Ectodermal cell (in vitro differentiated cells): ENCODE measurements around the gene MYBPC3.

Experiments used
- H3K27ac ChIP-seq: 2 replicates; pipeline ENCODE4 v1.7.0; 2013; ENCODE audit warnings: mild to moderate bottlenecking, low read depth, low read length; ENCODE audit not compliant: insufficient read depth, poor library complexity, severe bottlenecking
- H3K27me3 ChIP-seq: 2 replicates; pipeline ENCODE4 v1.7.0; 2013; ENCODE audit warnings: mild to moderate bottlenecking, low read length; ENCODE audit not compliant: insufficient read depth, control insufficient read depth, poor library complexity, severe bottlenecking
- H3K36me3 ChIP-seq: one replicate; pipeline ENCODE4 v1.7.0; 2013; ENCODE audit warnings: low read length; ENCODE audit not compliant: control insufficient read depth, insufficient read depth
- H3K4me1 ChIP-seq: one replicate; pipeline ENCODE4 v1.7.0; 2013; ENCODE audit warnings: low read length; ENCODE audit not compliant: control insufficient read depth, insufficient read depth
- H3K4me3 ChIP-seq: 2 replicates; pipeline ENCODE4 v1.7.0; 2013; ENCODE audit warnings: low read depth, low read length, control low read depth; ENCODE audit not compliant: insufficient read depth
- H3K9me3 ChIP-seq: 2 replicates; pipeline ENCODE4 v1.7.0; 2013; ENCODE audit warnings: mild to moderate bottlenecking, low read length, moderate library complexity; ENCODE audit not compliant: control insufficient read depth
- WGBS, 2 experiments: methylation state at CpG; one replicate each; pipeline ENCODE4 v1.1.7; 2013; ENCODE audit warnings: missing lambda C conversion rate in 2 of 2; 5-methylcytosine and 5-hydroxymethylcytosine counted together

Gene MYBPC3

DNA sequence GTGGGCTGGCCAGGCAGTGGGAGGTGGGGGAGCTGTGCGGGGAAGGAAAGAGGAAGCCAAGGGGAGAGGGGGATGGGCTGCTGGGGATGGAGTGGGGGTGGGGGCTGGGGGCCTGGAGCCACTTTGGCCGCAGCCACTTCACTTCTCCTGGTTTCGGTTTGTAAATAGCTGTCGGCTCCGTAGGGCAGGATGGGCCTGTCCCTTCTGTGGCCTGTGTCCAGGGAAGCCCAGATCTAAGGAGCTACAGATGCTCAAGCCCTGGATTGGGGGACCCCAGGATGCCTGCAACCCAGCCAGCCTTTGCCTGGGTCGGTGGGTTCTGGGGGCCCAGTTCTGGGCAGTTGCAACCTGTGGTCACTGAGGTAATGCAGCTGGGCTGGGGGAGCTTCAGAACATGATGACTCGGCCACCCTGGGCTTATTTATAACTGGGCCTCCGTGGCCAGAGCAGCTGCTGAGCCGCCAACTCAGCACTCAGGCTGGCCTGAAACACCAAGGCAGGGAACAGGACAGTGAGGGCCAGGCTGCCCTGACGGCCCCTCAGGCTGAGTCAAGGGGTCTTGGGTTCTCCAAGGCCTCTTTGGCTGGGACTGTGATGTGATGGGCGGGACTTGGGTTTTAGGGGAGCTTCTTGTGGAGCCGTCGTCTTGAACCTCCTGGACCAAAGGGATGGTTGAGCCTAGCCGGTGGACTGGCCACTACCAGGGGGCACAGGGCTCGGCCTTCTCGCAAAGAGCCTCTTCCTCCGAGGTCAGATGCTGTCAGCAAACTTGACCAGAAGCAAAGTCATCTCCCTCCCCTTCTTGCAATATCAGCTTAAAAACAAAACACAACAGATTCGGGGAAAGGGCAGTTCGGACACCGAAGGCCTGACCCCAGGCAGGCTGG is 40.9 kb upstream of the MYBPC3 start:
- WGBS, 2 experiments, result 89 to 91% methylated on average over 20 of the region's 20 CpGs
- no peak overlapping the region for H3K27ac ChIP-seq
- no peaks in the 10 kb centered on the region for H3K9me3 ChIP-seq
- no peaks in the 10 kb centered on the region for H3K27me3 ChIP-seq
- no peak overlapping the region for H3K4me3 ChIP-seq
- no peaks in the 10 kb centered on the region for H3K36me3 ChIP-seq
- no peaks in the 10 kb centered on the region for H3K4me1 ChIP-seq

DNA sequence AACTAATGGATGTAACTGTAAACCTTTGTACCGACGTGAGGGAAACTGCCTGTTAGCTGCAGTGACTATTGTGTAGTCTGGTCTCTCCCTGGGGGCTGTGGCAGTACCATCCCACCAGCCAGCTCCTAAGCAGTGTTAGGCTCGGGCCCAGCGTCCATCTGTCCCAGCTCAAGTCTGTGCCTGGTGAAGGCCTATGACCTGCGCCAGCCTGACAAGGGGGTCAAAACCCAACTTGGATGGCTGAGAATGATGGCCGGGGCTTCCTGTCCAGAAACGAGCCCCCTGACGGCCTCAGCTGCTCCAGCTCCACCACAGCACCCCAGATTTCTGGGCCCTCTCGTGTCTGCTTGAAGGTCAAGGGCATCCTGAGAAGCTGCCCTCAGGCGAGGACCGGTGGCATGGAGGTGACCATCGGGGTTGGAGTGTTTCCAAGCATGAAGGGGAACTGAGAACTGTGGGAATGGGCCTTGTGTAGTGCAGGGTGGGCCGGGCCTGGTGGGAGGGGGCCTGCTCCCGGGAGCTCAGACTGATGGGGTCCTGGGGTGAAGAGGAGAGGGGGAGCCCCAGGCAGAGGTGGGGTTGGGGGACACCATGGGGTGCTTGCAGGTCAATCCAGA is 40.2 kb upstream of the MYBPC3 start:
- H3K4me3 ChIP-seq, result no peak overlapping the region
- no peaks in the 10 kb centered on the region for H3K9me3 ChIP-seq
- H3K36me3 ChIP-seq, result no peaks in the 10 kb centered on the region
- H3K4me1 ChIP-seq, result no peaks in the 10 kb centered on the region
- no peak overlapping the region for H3K27ac ChIP-seq
- 94 to 95% methylated on average over 14 of the region's 14 CpGs for WGBS, 2 experiments
- H3K27me3 ChIP-seq, result no peaks in the 10 kb centered on the region

DNA sequence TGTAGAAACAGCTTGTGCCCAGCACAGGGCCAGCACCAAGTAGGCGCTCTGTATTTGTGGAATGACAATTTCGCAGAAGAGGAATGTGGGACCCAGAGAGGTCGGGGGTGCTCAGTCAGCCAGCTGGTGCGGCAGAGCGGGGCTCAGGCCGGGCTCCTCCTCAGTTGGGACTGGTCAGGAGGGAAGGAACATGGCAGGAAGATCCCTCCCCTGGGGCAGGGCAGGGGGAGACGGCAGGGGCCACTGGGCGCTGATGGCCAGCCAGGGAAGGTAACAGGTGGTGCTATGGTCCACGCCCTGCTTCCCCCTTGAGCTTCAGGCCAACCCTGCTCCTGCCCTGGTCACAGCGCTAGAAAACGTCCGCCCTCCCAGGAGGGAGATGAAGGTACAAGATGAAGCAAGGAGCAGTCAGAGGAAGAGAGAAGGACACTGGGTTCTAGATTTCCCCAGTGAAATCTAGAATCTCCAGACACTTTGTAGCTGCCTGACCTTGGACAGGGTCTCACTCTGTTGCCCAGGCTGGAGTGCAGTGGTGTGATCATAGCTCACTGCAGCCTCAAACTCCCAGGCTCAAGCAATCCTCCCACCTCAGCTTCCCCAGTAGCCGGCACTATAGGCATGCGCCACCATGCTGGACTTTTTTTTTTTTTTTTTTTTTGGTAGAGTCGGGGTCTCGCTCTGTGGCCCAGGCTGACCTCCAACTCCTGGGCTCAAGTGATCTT is 39.4 kb upstream of the MYBPC3 start:
- Histone ChIP-seq H3K4me1 (no peaks in the 10 kb centered on the region), H3K4me3 (no peak overlapping the region), H3K27ac (no peak overlapping the region), H3K27me3 (no peaks in the 10 kb centered on the region), H3K36me3 (no peaks in the 10 kb centered on the region), H3K9me3 (no peaks in the 10 kb centered on the region)
- WGBS, 2 experiments, result 95 to 96% methylated on average over 16 of the region's 16 CpGs

GRCh38 chr11:47391077-47391583 is 38.6 kb upstream of the MYBPC3 start:
- no peaks in the 10 kb centered on the region for H3K36me3 ChIP-seq
- no peaks in the 10 kb centered on the region for H3K4me1 ChIP-seq
- 90 to 93% methylated on average over 11 of the region's 11 CpGs for WGBS, 2 experiments
- H3K27ac ChIP-seq, result no peak overlapping the region
- H3K9me3 ChIP-seq, result no peaks in the 10 kb centered on the region
- H3K27me3 ChIP-seq, result no peaks in the 10 kb centered on the region
- no peak overlapping the region for H3K4me3 ChIP-seq

DNA sequence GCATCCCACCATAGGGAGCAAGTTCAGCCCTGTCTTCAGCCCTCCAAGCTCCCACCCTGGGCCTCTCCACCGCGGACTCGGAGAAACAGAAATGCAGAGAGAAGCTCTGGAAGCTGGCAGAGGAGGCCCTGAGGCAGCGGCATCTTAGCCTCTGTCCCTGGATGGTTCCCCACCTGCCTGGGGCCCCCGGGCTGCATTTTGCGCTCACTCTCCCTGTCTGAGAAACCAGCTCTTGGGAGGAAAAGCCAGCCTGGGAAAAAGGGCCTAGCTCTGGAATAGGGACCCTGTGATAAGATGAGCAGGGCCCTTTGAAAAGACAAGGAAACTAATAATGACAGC is 37.9 kb upstream of the MYBPC3 start:
- Histone ChIP-seq H3K4me3 (no peak overlapping the region), H3K4me1 (no peaks in the 10 kb centered on the region), H3K27ac (no peak overlapping the region), H3K9me3 (no peaks in the 10 kb centered on the region), H3K27me3 (no peaks in the 10 kb centered on the region), H3K36me3 (no peaks in the 10 kb centered on the region)
- WGBS, 2 experiments, result 94 to 95% methylated on average over 6 of the region's 6 CpGs

- Histone ChIP-seq H3K4me3 (no peak overlapping the region), H3K9me3 (no peaks in the 10 kb centered on the region), H3K36me3 (no peaks in the 10 kb centered on the region), H3K27me3 (no peaks in the 10 kb centered on the region), H3K4me1 (no peaks in the 10 kb centered on the region), H3K27ac (no peak overlapping the region)
- WGBS, 2 experiments, result 92 to 93% methylated on average over 17 of the region's 17 CpGs
Observed at GRCh38 chr11:47389577-47390421, 37.3 kb upstream of the MYBPC3 start.

DNA sequence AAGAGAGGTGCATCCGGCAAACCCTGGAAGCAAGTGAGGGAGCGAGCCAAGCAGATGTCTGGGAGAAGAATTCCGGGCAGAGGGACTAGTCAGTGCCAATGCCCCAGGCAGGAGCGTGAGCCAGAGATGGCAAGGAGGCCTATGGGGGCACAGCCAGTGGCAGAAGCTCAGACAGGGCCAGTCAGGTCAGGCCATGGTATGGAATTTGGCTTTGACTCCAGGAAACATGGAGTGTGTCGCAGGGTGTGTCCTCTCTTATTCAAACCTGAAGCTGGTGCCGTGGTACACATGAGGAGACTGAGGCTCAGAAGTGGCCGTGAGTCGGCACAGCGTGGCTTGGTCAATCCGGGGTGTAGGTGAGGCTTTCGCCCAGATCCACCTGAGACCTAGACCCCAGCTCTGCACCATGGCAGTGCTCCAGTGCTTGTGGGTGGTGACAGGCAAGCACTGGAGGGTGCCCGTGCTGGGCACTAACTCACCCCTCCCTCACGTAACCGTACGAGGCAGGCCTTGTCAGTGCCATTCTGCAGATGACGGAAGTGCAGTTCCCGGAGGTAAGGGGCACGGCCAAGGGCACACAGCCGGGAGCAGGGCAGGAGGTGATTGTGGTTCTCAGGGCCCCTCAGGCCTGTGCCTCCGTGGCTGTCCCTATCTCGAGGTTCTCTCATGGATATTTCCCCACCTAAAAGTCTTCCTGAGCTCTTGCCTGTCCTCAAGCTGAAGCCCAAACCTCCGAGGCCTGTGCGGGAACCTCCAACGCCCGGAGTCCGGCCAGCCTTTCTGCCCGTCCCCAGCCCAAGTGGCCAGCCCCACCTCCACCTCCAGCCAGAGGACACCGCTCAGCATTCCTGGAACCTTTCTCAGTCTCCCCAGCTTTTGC is 36.4 kb upstream of the MYBPC3 start:
- H3K27ac ChIP-seq, result no peak overlapping the region

DNA sequence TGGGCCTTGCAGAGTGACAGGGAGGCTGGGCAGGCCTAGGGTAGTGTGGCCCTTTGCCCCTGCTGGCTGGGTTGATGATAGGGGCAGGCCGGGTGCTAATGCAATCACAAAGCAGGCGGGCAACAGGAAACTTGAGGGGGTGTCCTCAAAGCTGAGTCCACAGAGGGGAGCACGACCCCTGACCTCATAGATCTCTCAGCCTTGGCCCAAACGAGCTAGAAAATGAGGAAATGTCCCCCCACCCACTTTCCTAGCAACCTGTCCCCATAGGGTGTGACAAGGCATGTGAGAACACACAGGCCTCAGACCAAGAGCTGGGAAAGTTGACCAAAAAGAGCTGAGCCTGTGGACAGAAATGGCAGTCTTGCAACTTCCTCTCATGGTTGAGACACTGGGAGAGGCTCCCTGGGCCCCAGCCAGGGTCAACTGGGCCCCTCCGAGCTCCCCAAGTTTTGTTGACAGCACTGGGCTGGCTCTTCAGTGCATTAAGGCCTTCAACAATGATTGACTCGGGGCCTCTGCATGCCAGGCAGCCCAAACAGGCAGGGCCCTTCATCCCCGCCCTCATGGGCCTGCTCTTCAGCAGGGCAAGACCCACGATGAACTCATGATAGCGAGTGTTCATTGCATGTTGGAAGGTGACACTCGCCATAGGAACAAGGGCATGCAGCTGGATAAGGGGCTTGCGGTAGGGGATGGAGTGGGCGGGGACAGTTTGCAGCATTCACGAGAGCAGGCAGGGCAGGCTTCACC is 35.6 kb upstream of the MYBPC3 start:
- Histone ChIP-seq H3K4me1 (no peaks in the 10 kb centered on the region), H3K27ac (no peak overlapping the region), H3K36me3 (no peaks in the 10 kb centered on the region), H3K9me3 (no peaks in the 10 kb centered on the region), H3K4me3 (no peak overlapping the region), H3K27me3 (no peaks in the 10 kb centered on the region)
- 82 to 84% methylated on average over 13 of the region's 13 CpGs for WGBS, 2 experiments

More for the DNA sequence above, 36.4 kb upstream of the MYBPC3 start:
- WGBS, 2 experiments, result 93 to 94% methylated on average over 28 of the region's 28 CpGs
- H3K4me1 ChIP-seq, result no peaks in the 10 kb centered on the region
- no peaks in the 10 kb centered on the region for H3K9me3 ChIP-seq
- H3K4me3 ChIP-seq, result no peak overlapping the region
- no peaks in the 10 kb centered on the region for H3K36me3 ChIP-seq
- no peaks in the 10 kb centered on the region for H3K27me3 ChIP-seq
